Neural progenitor cell (in vitro differentiated cells): ENCODE results near the gene CSRP1. TPM values are rescaled to one million over a fixed set of nuclear protein-coding genes. Genes with fewer than 3 reads are reported as not detected.

Experiments
- DNase-seq: peaks from one replicate; pipeline ENCODE4 v3.0.0-alpha.2; 2016; ENCODE audit warnings: low spot score
- H2AFZ ChIP-seq: fragments of 200-600 bp; sonication (generic); replicated peaks from 2 replicates; pipeline ENCODE4 v1.6.1; 2016; ENCODE audit warnings: antibody characterized with exemption
- H3F3A ChIP-seq: fragments of 200-600 bp; sonication (generic); 2 replicates; pipeline ENCODE4 v1.6.1; 2016; ENCODE audit warnings: antibody characterized with exemption, low read depth
- H3K27ac ChIP-seq: fragments of 200-600 bp; sonication (generic); 2 replicates; pipeline ENCODE4 v1.5.1; 2016; ENCODE audit warnings: mild to moderate bottlenecking
- H3K27me3 ChIP-seq: fragments of 200-600 bp; sonication (generic); 2 replicates; pipeline ENCODE4 v1.6.1; 2016; ENCODE audit warnings: mild to moderate bottlenecking, moderate library complexity
- H3K36me3 ChIP-seq: fragments of 200-600 bp; sonication (generic); 2 replicates; pipeline ENCODE4 v1.5.1; 2016
- H3K4me1 ChIP-seq: fragments of 200-600 bp; sonication (generic); 2 replicates; pipeline ENCODE4 v1.6.1; 2016; ENCODE audit warnings: mixed run types
- H3K4me2 ChIP-seq: fragments of 200-600 bp; sonication (generic); 2 replicates; pipeline ENCODE4 v1.6.1; 2016
- H3K4me3 ChIP-seq: fragments of 200-600 bp; sonication (generic); 2 replicates; pipeline ENCODE4 v1.5.1; 2016
- H3K79me2 ChIP-seq: fragments of 200-600 bp; sonication (generic); 2 replicates; pipeline ENCODE4 v1.6.1; 2016; ENCODE audit warnings: low read depth
- H3K9ac ChIP-seq: fragments of 200-600 bp; sonication (generic); 2 replicates; pipeline ENCODE4 v1.6.1; 2016
- H3K9me3 ChIP-seq: fragments of 200-600 bp; sonication (generic); 2 replicates; pipeline ENCODE4 v1.5.1; 2016; ENCODE audit warnings: low read depth
- H4K20me1 ChIP-seq: fragments of 200-600 bp; sonication (generic); 2 replicates; pipeline ENCODE4 v1.6.1; 2016; ENCODE audit warnings: low read depth
- H3K27ac Mint-ChIP-seq: 3 replicates; pipeline ENCODE4 v1.8.0; 2021; ENCODE audit warnings: mixed read lengths
- H3K27me3 Mint-ChIP-seq: 2 replicates; pipeline ENCODE4 v1.8.0; 2022; ENCODE audit warnings: low read depth, mild to moderate bottlenecking, inconsistent platforms, moderate library complexity, mixed read lengths; ENCODE audit not compliant: insufficient read depth
- H3K36me3 Mint-ChIP-seq: 3 replicates; pipeline ENCODE4 v1.8.0; 2021; ENCODE audit warnings: mixed read lengths
- H3K4me1 Mint-ChIP-seq: 3 replicates; pipeline ENCODE4 v1.8.0; 2021; ENCODE audit warnings: mixed read lengths
- H3K4me3 Mint-ChIP-seq: 3 replicates; pipeline ENCODE4 v1.8.0; 2021; ENCODE audit warnings: mild to moderate bottlenecking, moderate library complexity, mixed read lengths
- H3K9me3 Mint-ChIP-seq: 3 replicates; pipeline ENCODE4 v1.8.0; 2020; ENCODE audit warnings: mixed read lengths
- EZH2 ChIP-seq: fragments of 200-600 bp; sonication (generic); IDR thresholded peaks from 2 replicates; pipeline ENCODE4 v1.6.1; 2017; ENCODE audit warnings: antibody characterized with exemption, mild to moderate bottlenecking, moderate library complexity
- EZH2phosphoT487 ChIP-seq: fragments of 200-600 bp; sonication (generic); IDR thresholded peaks from 2 replicates; pipeline ENCODE4 v1.6.1; 2017; ENCODE audit warnings: antibody characterized with exemption
- total RNA-seq: library from RNA; depleted of rRNA; stranded (reverse); fragments of >200 nt; gene quantifications from 2 replicates; pipeline ENCODE4 v1.2.3, GENCODE V29; 2015; ENCODE audit warnings: low replicate concordance
- TF ChIP-seq, protein P1 (sequence below): fragments of 200-600 bp; sonication (generic); IDR thresholded peaks from 2 replicates; pipeline ENCODE4 v1.5.1; 2017; ENCODE audit warnings: antibody characterized with exemption, mild to moderate bottlenecking

Gene CSRP1
- 2.5 and 4.1 TPM in 2 replicates for total RNA-seq

GRCh38 chr1:201506557-201507359 lies at the start of gene CSRP1:
TSS of gene CSRP1 (minus strand) at chr1:201507123. CDS start at chr1:201496303, 10,820 bp downstream.
- Histone ChIP-seq H3K4me2 (peak within 1 kb of the TSS; percentile 75), H2AFZ (no peak within 1 kb of the TSS), H3K4me3 (peak within 1 kb of the TSS; percentile 39), H3K36me3 (no peaks in the 10 kb centered on the region), H3K9ac (no peak within 1 kb of the TSS), H4K20me1 (no peaks in the 10 kb centered on the region), H3K27ac (no peak within 1 kb of the TSS), H3K79me2 (no peaks in the 10 kb centered on the region), H3F3A (peaks cover 20% of the 10 kb centered on the region), H3K9me3 (no peaks in the 10 kb centered on the region), H3K4me1 (peaks cover 29% of the 10 kb centered on the region), H3K27me3 (peaks cover 45% of the 10 kb centered on the region)
- peak; percentile 34 for DNase-seq
- Mint-ChIP-seq H3K4me1 (peaks cover 41% of the 10 kb centered on the region), H3K9me3 (no peaks in the 10 kb centered on the region), H3K4me3 (no peak within 1 kb of the TSS), H3K27ac (peak within 1 kb of the TSS; percentile 83), H3K36me3 (no peaks in the 10 kb centered on the region), H3K27me3 (peaks cover 5% of the 10 kb centered on the region)
- TF ChIP-seq EZH2 (no peak), EZH2phosphoT487 (no peak)
- TF ChIP-seq, protein P1, sequence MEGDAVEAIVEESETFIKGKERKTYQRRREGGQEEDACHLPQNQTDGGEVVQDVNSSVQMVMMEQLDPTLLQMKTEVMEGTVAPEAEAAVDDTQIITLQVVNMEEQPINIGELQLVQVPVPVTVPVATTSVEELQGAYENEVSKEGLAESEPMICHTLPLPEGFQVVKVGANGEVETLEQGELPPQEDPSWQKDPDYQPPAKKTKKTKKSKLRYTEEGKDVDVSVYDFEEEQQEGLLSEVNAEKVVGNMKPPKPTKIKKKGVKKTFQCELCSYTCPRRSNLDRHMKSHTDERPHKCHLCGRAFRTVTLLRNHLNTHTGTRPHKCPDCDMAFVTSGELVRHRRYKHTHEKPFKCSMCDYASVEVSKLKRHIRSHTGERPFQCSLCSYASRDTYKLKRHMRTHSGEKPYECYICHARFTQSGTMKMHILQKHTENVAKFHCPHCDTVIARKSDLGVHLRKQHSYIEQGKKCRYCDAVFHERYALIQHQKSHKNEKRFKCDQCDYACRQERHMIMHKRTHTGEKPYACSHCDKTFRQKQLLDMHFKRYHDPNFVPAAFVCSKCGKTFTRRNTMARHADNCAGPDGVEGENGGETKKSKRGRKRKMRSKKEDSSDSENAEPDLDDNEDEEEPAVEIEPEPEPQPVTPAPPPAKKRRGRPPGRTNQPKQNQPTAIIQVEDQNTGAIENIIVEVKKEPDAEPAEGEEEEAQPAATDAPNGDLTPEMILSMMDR, result no peak

GRCh38 chr1:201555593-201555945 lies 48.6 kb upstream of the CSRP1 start:
- H3K36me3 Mint-ChIP-seq, result no peaks in the 10 kb centered on the region
- Histone ChIP-seq H3F3A (peaks cover 3% of the 10 kb centered on the region), H4K20me1 (no peaks in the 10 kb centered on the region), H3K9ac (no peak overlapping the region), H3K27ac (no peak overlapping the region), H3K4me1 (peaks cover 24% of the 10 kb centered on the region), H3K9me3 (no peaks in the 10 kb centered on the region), H3K79me2 (no peaks in the 10 kb centered on the region), H3K36me3 (no peaks in the 10 kb centered on the region), H3K4me2 (no peak overlapping the region), H2AFZ (no peak overlapping the region), H3K4me3 (no peak overlapping the region), H3K27me3 (no peaks in the 10 kb centered on the region)
- no peaks in the 10 kb centered on the region for H3K9me3 Mint-ChIP-seq
- H3K27me3 Mint-ChIP-seq, result peaks cover 10% of the 10 kb centered on the region
- no peak for DNase-seq
- no peak overlapping the region for H3K4me3 Mint-ChIP-seq
- peaks cover 34% of the 10 kb centered on the region for H3K4me1 Mint-ChIP-seq
- no peak for TF ChIP-seq EZH2
- TF ChIP-seq, protein P1, result no peak
- TF ChIP-seq EZH2phosphoT487, result no peak
- no peak overlapping the region for H3K27ac Mint-ChIP-seq

DNA sequence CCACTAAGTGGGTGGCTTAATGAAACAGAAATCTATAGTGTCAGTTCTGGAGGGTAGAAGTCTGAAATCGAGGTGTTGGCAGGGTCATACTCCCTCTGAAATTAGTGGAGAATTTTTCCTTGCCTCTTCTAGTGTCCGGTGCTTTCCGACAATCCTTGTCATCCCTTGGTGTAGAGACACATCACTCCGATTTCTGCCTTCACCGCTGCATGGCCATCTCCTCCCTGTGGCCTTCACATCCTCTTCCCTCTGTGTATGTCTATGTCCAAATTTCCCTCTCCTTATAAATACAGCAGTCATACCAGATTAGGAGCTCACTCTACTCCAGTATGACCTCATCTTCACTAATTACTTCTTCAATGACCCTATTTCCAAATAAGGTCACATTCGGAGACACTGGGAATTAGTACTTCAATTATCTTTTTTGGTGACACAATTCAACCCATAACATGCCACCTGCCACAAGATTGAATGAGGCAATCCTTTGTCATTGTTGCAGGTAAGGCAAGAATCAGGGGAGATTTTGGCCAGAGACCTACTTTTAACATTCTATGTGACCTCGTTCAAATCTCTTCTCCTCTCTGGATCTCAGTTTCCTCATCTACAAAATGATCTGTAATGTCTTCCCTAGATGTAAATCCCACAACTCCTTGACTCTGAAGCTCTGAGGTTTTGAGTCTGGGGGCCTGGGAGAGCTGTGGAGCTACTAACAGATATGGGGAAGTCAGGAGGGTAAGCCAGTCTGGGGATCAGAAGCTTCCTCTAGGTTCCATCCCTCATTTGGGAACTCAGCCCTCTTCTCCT lies 48.1 kb upstream of the CSRP1 start:
- Histone ChIP-seq H3K4me3 (no peak overlapping the region), H3K27me3 (no peaks in the 10 kb centered on the region), H3K27ac (no peak overlapping the region), H4K20me1 (no peaks in the 10 kb centered on the region), H3K9me3 (no peaks in the 10 kb centered on the region), H2AFZ (no peak overlapping the region), H3K4me1 (peaks cover 24% of the 10 kb centered on the region), H3F3A (peaks cover 3% of the 10 kb centered on the region), H3K4me2 (no peak overlapping the region), H3K79me2 (no peaks in the 10 kb centered on the region), H3K9ac (no peak overlapping the region), H3K36me3 (no peaks in the 10 kb centered on the region)
- no peaks in the 10 kb centered on the region for H3K36me3 Mint-ChIP-seq
- peaks cover 32% of the 10 kb centered on the region for H3K4me1 Mint-ChIP-seq
- H3K27ac Mint-ChIP-seq, result no peak overlapping the region
- no peaks in the 10 kb centered on the region for H3K9me3 Mint-ChIP-seq
- peaks cover 10% of the 10 kb centered on the region for H3K27me3 Mint-ChIP-seq
- no peak overlapping the region for H3K4me3 Mint-ChIP-seq
- DNase-seq, result no peak
- TF ChIP-seq, protein P1, result no peak
- no peak for TF ChIP-seq EZH2
- TF ChIP-seq EZH2phosphoT487, result no peak
